OCI-M1 (cell line): ENCODE results near the gene BFSP2.
"Not testable (repeated sequence)": the region's sequence is repeated elsewhere in the genome, so short reads cannot be mapped to it uniquely, and the experiment has no call there.

ENCODE experiments used
- DNase-seq: peaks from one replicate; lab custom pipeline; 2025; lab: John Stamatoyannopoulos, UW

Gene BFSP2

GRCh38 chr3:133479895-133480669 is 80.2 kb downstream of the BFSP2 start:
- no peak for DNase-seq

GRCh38 chr3:133482474-133482873 is 82.6 kb downstream of the BFSP2 start:
- not testable (repeated sequence) for DNase-seq

GRCh38 chr3:133486658-133487057 is 86.8 kb downstream of the BFSP2 start:
- DNase-seq: no peak

GRCh38 chr3:133487204-133487603 is 87.3 kb downstream of the BFSP2 start:
- DNase-seq: no peak

- peak; percentile 52 for DNase-seq
Observed at GRCh38 chr3:133487920-133488540, 88.2 kb downstream of the BFSP2 start.

GRCh38 chr3:133488785-133489367 is 89.0 kb downstream of the BFSP2 start:
- DNase-seq: peak; percentile 74

- DNase-seq: no peak
Observed at GRCh38 chr3:133489466-133490085, 89.7 kb downstream of the BFSP2 start.

GRCh38 chr3:133490468-133491351 is 90.9 kb downstream of the BFSP2 start:
- no peak for DNase-seq

- no peak for DNase-seq
Observed at GRCh38 chr3:133491481-133492059, 91.7 kb downstream of the BFSP2 start.

- no peak for DNase-seq
Observed at GRCh38 chr3:133492159-133492741, 92.4 kb downstream of the BFSP2 start.

- peak; percentile 5 for DNase-seq
Observed at GRCh38 chr3:133494469-133494868, 94.6 kb downstream of the BFSP2 start.

GRCh38 chr3:133502542-133502941 is 102.7 kb downstream of the BFSP2 start:
- DNase-seq: not testable (repeated sequence)

- no peak for DNase-seq
Observed at GRCh38 chr3:133503409-133503808, 103.6 kb downstream of the BFSP2 start.

- DNase-seq: no peak
Observed at GRCh38 chr3:133504736-133505135, 104.9 kb downstream of the BFSP2 start.

- DNase-seq: no peak
Observed at GRCh38 chr3:133505813-133506212, 106.0 kb downstream of the BFSP2 start.

- peak; percentile 47 for DNase-seq
Observed at GRCh38 chr3:133506215-133506901, 106.5 kb downstream of the BFSP2 start.

- no peak for DNase-seq
Observed at GRCh38 chr3:133509488-133509887, 109.6 kb downstream of the BFSP2 start.

- DNase-seq: no peak
Observed at GRCh38 chr3:133512416-133513089, 112.7 kb downstream of the BFSP2 start.

- no peak for DNase-seq
Observed at GRCh38 chr3:133514418-133514817, 114.6 kb downstream of the BFSP2 start.

GRCh38 chr3:133515127-133515526 is 115.3 kb downstream of the BFSP2 start:
- no peak for DNase-seq
